ENCODE results near the gene IGFN1. TPM values are rescaled to one million over a fixed set of nuclear protein-coding genes. Genes with fewer than 3 reads are reported as not detected.

IGFN1 gene
- polyA plus RNA-seq, 1 donor from 2014 or later = not detected

DNA sequence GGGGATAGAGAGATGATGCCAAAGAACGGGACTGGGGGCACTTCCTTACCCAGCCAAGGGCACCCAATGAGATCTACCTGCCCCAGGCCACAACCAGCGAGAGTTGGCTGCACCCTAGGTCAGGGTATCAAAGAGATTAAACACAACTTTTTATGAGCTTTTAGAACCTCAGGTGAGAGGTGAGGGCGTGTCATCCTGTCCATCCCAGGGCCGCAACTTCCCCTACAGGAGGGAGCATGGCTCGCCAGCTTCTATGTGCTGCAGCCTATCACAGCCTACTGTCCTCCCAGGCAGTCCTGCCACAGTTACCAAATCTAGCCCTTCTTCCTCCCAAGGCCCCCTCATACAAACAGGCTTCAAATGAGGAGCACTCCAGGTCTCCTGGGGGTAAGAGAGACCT lies 49.2 kb upstream of the IGFN1 start:
- Histone ChIP-seq H3K9ac (ENCODE audit: low read length) (no peak overlapping the region), H3K9me2 (ENCODE audit: insufficient read depth, low read length) (no peaks in the 10 kb centered on the region), H3K36me3 (ENCODE audit: insufficient read depth, low read length) (no peaks in the 10 kb centered on the region), H4K20me1 (ENCODE audit: insufficient read depth) (no peaks in the 10 kb centered on the region), H2AFZ (ENCODE audit: low read depth, low read length) (no peak overlapping the region), H3K27me3 (ENCODE audit: insufficient read depth, low read depth, low read length) (no peaks in the 10 kb centered on the region), H3K4me3 (ENCODE audit: low read length) (no peak overlapping the region), H3K9me3 (ENCODE audit: low read length) (no peaks in the 10 kb centered on the region), H3K79me2 (replicated peaks; ENCODE audit: insufficient read depth, low read length) (no peaks in the 10 kb centered on the region), H3F3A (ENCODE audit: insufficient read depth, low read length, poor library complexity, severe bottlenecking) (no peaks in the 10 kb centered on the region), H3K27ac (ENCODE audit: low read length) (no peak overlapping the region), H3K4me2 (ENCODE audit: low read length) (no peak overlapping the region)
- TF ChIP-seq EZH2 (IDR thresholded peaks at IDR 0.05; ENCODE audit: borderline replicate concordance, insufficient read depth, low read length, poor library complexity, severe bottlenecking) (no peak), SMC3 (conservative IDR thresholded peaks at IDR 0.05; ENCODE audit: poor library complexity) (no peak), TAF1 (IDR thresholded peaks at IDR 0.05; ENCODE audit: low read depth) (no peak), MXI1 (conservative IDR thresholded peaks at IDR 0.05; ENCODE audit: poor library complexity, severe bottlenecking) (no peak), RAD21 (conservative IDR thresholded peaks at IDR 0.05) (no peak), EP300 (conservative IDR thresholded peaks at IDR 0.05; ENCODE audit: poor library complexity, severe bottlenecking) (no peak), POLR2AphosphoS5 (IDR thresholded peaks at IDR 0.05) (no peak)
- TF ChIP-seq, protein P1, sequence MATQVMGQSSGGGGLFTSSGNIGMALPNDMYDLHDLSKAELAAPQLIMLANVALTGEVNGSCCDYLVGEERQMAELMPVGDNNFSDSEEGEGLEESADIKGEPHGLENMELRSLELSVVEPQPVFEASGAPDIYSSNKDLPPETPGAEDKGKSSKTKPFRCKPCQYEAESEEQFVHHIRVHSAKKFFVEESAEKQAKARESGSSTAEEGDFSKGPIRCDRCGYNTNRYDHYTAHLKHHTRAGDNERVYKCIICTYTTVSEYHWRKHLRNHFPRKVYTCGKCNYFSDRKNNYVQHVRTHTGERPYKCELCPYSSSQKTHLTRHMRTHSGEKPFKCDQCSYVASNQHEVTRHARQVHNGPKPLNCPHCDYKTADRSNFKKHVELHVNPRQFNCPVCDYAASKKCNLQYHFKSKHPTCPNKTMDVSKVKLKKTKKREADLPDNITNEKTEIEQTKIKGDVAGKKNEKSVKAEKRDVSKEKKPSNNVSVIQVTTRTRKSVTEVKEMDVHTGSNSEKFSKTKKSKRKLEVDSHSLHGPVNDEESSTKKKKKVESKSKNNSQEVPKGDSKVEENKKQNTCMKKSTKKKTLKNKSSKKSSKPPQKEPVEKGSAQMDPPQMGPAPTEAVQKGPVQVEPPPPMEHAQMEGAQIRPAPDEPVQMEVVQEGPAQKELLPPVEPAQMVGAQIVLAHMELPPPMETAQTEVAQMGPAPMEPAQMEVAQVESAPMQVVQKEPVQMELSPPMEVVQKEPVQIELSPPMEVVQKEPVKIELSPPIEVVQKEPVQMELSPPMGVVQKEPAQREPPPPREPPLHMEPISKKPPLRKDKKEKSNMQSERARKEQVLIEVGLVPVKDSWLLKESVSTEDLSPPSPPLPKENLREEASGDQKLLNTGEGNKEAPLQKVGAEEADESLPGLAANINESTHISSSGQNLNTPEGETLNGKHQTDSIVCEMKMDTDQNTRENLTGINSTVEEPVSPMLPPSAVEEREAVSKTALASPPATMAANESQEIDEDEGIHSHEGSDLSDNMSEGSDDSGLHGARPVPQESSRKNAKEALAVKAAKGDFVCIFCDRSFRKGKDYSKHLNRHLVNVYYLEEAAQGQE (IDR thresholded peaks at IDR 0.05; ENCODE audit: borderline replicate concordance) = no peak
- TF ChIP-seq, protein P2, sequence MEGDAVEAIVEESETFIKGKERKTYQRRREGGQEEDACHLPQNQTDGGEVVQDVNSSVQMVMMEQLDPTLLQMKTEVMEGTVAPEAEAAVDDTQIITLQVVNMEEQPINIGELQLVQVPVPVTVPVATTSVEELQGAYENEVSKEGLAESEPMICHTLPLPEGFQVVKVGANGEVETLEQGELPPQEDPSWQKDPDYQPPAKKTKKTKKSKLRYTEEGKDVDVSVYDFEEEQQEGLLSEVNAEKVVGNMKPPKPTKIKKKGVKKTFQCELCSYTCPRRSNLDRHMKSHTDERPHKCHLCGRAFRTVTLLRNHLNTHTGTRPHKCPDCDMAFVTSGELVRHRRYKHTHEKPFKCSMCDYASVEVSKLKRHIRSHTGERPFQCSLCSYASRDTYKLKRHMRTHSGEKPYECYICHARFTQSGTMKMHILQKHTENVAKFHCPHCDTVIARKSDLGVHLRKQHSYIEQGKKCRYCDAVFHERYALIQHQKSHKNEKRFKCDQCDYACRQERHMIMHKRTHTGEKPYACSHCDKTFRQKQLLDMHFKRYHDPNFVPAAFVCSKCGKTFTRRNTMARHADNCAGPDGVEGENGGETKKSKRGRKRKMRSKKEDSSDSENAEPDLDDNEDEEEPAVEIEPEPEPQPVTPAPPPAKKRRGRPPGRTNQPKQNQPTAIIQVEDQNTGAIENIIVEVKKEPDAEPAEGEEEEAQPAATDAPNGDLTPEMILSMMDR (IDR thresholded peaks at IDR 0.05; ENCODE audit: poor library complexity, severe bottlenecking) = no peak

DNA sequence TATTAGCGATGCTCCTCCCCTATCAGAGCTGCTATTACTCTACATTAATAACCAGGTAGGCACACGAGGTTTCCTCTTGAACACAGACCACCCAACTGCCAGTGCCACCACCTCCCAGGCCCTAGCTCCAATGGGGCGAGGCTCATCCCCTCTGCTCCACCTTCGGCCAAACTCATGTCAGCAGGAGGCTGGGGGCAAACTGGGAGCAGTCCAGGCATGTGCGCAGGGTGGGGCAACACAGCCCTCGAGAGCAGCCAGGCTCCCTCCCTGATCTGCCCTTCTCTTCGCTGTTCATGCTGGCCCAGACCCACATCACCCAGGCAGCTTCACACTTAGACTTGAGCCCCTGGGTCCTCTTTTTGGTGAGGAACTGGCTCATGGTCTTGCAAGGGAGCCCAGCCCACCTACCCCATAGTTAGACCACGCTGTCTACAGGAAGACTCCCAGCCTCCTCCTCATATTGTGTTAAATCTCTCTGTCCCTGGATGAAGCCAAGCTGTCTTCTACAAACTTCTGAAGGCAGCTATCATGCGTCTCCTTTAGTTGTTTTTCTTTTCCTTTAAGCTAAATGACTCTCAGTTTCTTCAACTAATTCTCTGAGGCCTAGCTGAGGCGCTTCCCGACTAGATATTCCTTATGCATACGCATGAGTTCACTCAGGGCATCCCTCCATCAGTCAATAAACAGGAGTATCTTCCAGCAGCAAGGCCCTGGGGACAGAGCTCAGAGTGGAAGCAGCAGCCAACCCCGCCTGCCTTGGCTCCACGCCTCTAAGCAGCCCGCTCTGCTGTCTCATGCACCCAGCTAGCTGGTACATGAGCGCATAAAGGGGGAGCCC lies 48.4 kb upstream of the IGFN1 start:
- no peak for TF ChIP-seq POLR2AphosphoS5 (IDR thresholded peaks at IDR 0.05)
- TF ChIP-seq EZH2 (IDR thresholded peaks at IDR 0.05; ENCODE audit: borderline replicate concordance, insufficient read depth, low read length, poor library complexity, severe bottlenecking) = no peak
- TF ChIP-seq MXI1 (conservative IDR thresholded peaks at IDR 0.05; ENCODE audit: poor library complexity, severe bottlenecking) = no peak
- no peak for TF ChIP-seq SMC3 (conservative IDR thresholded peaks at IDR 0.05; ENCODE audit: poor library complexity)
- no peak for TF ChIP-seq EP300 (conservative IDR thresholded peaks at IDR 0.05; ENCODE audit: poor library complexity, severe bottlenecking)
- TF ChIP-seq TAF1 (IDR thresholded peaks at IDR 0.05; ENCODE audit: low read depth) = no peak
- TF ChIP-seq, protein P2 (IDR thresholded peaks at IDR 0.05; ENCODE audit: poor library complexity, severe bottlenecking) = no peak
- TF ChIP-seq, protein P1 (IDR thresholded peaks at IDR 0.05; ENCODE audit: borderline replicate concordance) = no peak
- no peak for TF ChIP-seq RAD21 (conservative IDR thresholded peaks at IDR 0.05)
- Histone ChIP-seq H3K9me3 (ENCODE audit: low read length) (no peaks in the 10 kb centered on the region), H3K27ac (ENCODE audit: low read length) (no peak overlapping the region), H3K9me2 (ENCODE audit: insufficient read depth, low read length) (no peaks in the 10 kb centered on the region), H3K9ac (ENCODE audit: low read length) (no peak overlapping the region), H3K36me3 (ENCODE audit: insufficient read depth, low read length) (no peaks in the 10 kb centered on the region), H4K20me1 (ENCODE audit: insufficient read depth) (no peaks in the 10 kb centered on the region), H3K79me2 (replicated peaks; ENCODE audit: insufficient read depth, low read length) (no peaks in the 10 kb centered on the region), H3K4me2 (ENCODE audit: low read length) (no peak overlapping the region), H3F3A (ENCODE audit: insufficient read depth, low read length, poor library complexity, severe bottlenecking) (no peaks in the 10 kb centered on the region), H3K27me3 (ENCODE audit: insufficient read depth, low read depth, low read length) (no peaks in the 10 kb centered on the region), H3K4me3 (ENCODE audit: low read length) (no peak overlapping the region), H2AFZ (ENCODE audit: low read depth, low read length) (no peak overlapping the region)
